ENCODE results near the gene EIF4G3.

The EIF4G3 gene

GRCh38 chr1:21035794-21036193 lies 140.9 kb downstream of the EIF4G3 start:
- TF ChIP-seq REST (IDR thresholded peaks at IDR 0.05; ENCODE audit: low read depth): no peak
- TF ChIP-seq EGR1 (IDR thresholded peaks at IDR 0.05): no peak
- TF ChIP-seq USF1 (IDR thresholded peaks at IDR 0.05): no peak
- TF ChIP-seq EP300 (IDR thresholded peaks at IDR 0.05; ENCODE audit: borderline replicate concordance): no peak
- no peak for TF ChIP-seq FOXM1 (IDR thresholded peaks at IDR 0.05; ENCODE audit: borderline replicate concordance, low read depth)
- TF ChIP-seq YY1 (IDR thresholded peaks at IDR 0.05; ENCODE audit: low read depth): no peak
- no peak for TF ChIP-seq CREB1 (IDR thresholded peaks at IDR 0.05; ENCODE audit: low read depth)
- TF ChIP-seq RAD21 (IDR thresholded peaks at IDR 0.05; ENCODE audit: low read depth): no peak
- no peak for TF ChIP-seq TAF1 (IDR thresholded peaks at IDR 0.05; ENCODE audit: low read depth)
- no peak for TF ChIP-seq MAX (IDR thresholded peaks at IDR 0.05)
- no peak for TF ChIP-seq ZBTB7A (IDR thresholded peaks at IDR 0.05; ENCODE audit: low read depth)
- no peak for TF ChIP-seq NFIC (IDR thresholded peaks at IDR 0.05)
- TF ChIP-seq TCF12 (IDR thresholded peaks at IDR 0.05; ENCODE audit: low read depth): no peak
- no peak for TF ChIP-seq TEAD4 (IDR thresholded peaks at IDR 0.05)
- no peak for TF ChIP-seq CEBPB (IDR thresholded peaks at IDR 0.05)

GRCh38 chr1:21034725-21035628 lies 141.7 kb downstream of the EIF4G3 start:
- TF ChIP-seq CREB1 (IDR thresholded peaks at IDR 0.05; ENCODE audit: low read depth): no peak
- no peak for TF ChIP-seq EP300 (IDR thresholded peaks at IDR 0.05; ENCODE audit: borderline replicate concordance)
- no peak for TF ChIP-seq NFIC (IDR thresholded peaks at IDR 0.05)
- no peak for TF ChIP-seq TCF12 (IDR thresholded peaks at IDR 0.05; ENCODE audit: low read depth)
- no peak for TF ChIP-seq YY1 (IDR thresholded peaks at IDR 0.05; ENCODE audit: low read depth)
- TF ChIP-seq MAX (IDR thresholded peaks at IDR 0.05): no peak
- TF ChIP-seq FOXM1 (IDR thresholded peaks at IDR 0.05; ENCODE audit: borderline replicate concordance, low read depth): no peak
- no peak for TF ChIP-seq REST (IDR thresholded peaks at IDR 0.05; ENCODE audit: low read depth)
- TF ChIP-seq TAF1 (IDR thresholded peaks at IDR 0.05; ENCODE audit: low read depth): no peak

GRCh38 chr1:21032741-21033140 lies 144.0 kb downstream of the EIF4G3 start:
- TF ChIP-seq TEAD4 (IDR thresholded peaks at IDR 0.05) (no peak), MAX (IDR thresholded peaks at IDR 0.05) (no peak), USF1 (IDR thresholded peaks at IDR 0.05) (no peak), REST (IDR thresholded peaks at IDR 0.05; ENCODE audit: low read depth) (no peak), ZBTB7A (IDR thresholded peaks at IDR 0.05; ENCODE audit: low read depth) (no peak)

- no peak for TF ChIP-seq USF1 (IDR thresholded peaks at IDR 0.05)
- TF ChIP-seq TEAD4 (IDR thresholded peaks at IDR 0.05): no peak
These were observed 146.5 kb downstream of the EIF4G3 start for GRCh38 chr1:21030181-21030580.
